HCT116 (cell line): ENCODE measurements around the gene FAM24B. TPM values are rescaled to one million over a fixed set of nuclear protein-coding genes. Genes with fewer than 3 reads are reported as not detected.

Experiments
- ATAC-seq: fragments of 200-7000 bp; cut with Tn5 transposase; 2 replicates; pipeline ENCODE4 v1.9.1; 2020; ENCODE audit warnings: mild to moderate bottlenecking, moderate library complexity
- BruUV-seq: library from RNA; stranded (reverse); fragments of 400-500 nt; replicated peaks from 2 replicates; lab custom pipeline; 2021; lab: Mats Ljungman, UMichigan
- CTCF ChIA-PET: fragments of 300-600 bp; sonication (Branson Sonifier 250); formaldehyde crosslinking; loops from one replicate; lab custom pipeline; 2021; ENCODE audit warnings: antibody characterized with exemption; lab: Charles Lee
- POLR2A ChIA-PET: fragments of 300-600, 350-600 bp; sonication (Branson Sonifier 250); formaldehyde crosslinking; loops from one replicate; lab custom pipeline; 2021; ENCODE audit warnings: antibody characterized with exemption; lab: Charles Lee
- RAD21 ChIA-PET, 2 experiments: fragments of 300-600 bp; sonication (Branson Sonifier 250); formaldehyde crosslinking; loops; one replicate each; lab custom pipeline; 2023; ENCODE audit warnings: low total read pairs in 2 of 2; ENCODE audit not compliant: uncharacterized antibody in 2 of 2, unreplicated experiment in 2 of 2, low non-redundant PET in 1 of 2; lab: Charles Lee
- DNase-seq: peaks from one replicate; pipeline ENCODE4 v3.0.0-alpha.2; 2010; ENCODE audit warnings: low read depth, low spot score
- H2AFZ ChIP-seq: fragments of 200-600 bp; shearing (Covaris generic), sonication (generic); 2 replicates; pipeline ENCODE4 v1.6.1; 2017; ENCODE audit warnings: low read depth, mixed run types, mixed read lengths, antibody characterized with exemption, low read length; ENCODE audit not compliant: poor library complexity, severe bottlenecking
- H3K27ac ChIP-seq: 2 replicates; pipeline ENCODE4 v1.5.1; 2012; ENCODE audit warnings: low read depth, low read length
- H3K27me3 ChIP-seq: fragments of 200-600 bp; sonication (generic); 2 replicates; pipeline ENCODE4 v1.6.1; 2016; ENCODE audit warnings: mixed run types, low read length, mixed read lengths; ENCODE audit not compliant: insufficient read depth
- H3K36me3 ChIP-seq, 2 experiments: fragments of 200-500 bp in 1 of 2; fragments of 200-600 bp in 1 of 2; sonication (Bioruptor generic) in 1 of 2; sonication (generic) in 1 of 2; 2 replicates each; pipeline versions ENCODE4 v1.5.1 to v1.6.1; 2014 to 2016; ENCODE audit warnings: low read length in 2 of 2, inconsistent platforms in 1 of 2, mixed read lengths in 1 of 2, mixed run types in 1 of 2; ENCODE audit not compliant: insufficient read depth in 2 of 2, control insufficient read depth in 1 of 2
- H3K4me1 ChIP-seq, 2 experiments: fragments of 200-600 bp in 1 of 2; sonication (generic) in 1 of 2; 2 replicates each; pipeline versions ENCODE4 v1.5.1 to v1.6.1; 2012 to 2017; ENCODE audit warnings: low read length in 2 of 2, inconsistent platforms in 1 of 2, mild to moderate bottlenecking in 1 of 2, mixed read lengths in 1 of 2, mixed run types in 1 of 2, moderate library complexity in 1 of 2; ENCODE audit not compliant: insufficient read depth in 2 of 2, control insufficient read depth in 1 of 2
- H3K4me2 ChIP-seq: fragments of 200-600 bp; sonication (generic); 2 replicates; pipeline ENCODE4 v1.6.1; 2017; ENCODE audit warnings: mixed run types, low read length, mixed read lengths
- H3K4me3 ChIP-seq, 2 experiments: fragments of 200-600 bp in 1 of 2; sonication (generic) in 1 of 2; replicated peaks in 1 of 2; 2 replicates each; pipeline ENCODE4 v1.5.1; 2011 to 2016; ENCODE audit warnings: low read length in 2 of 2, control low read depth in 1 of 2, low read depth in 1 of 2, mild to moderate bottlenecking in 1 of 2, mixed read lengths in 1 of 2, mixed run types in 1 of 2
- H3K79me2 ChIP-seq: fragments of 200-600 bp; sonication (generic); 2 replicates; pipeline ENCODE4 v1.6.1; 2017; ENCODE audit warnings: mild to moderate bottlenecking, mixed run types, low read length, moderate library complexity, mixed read lengths; ENCODE audit not compliant: insufficient read depth
- H3K9ac ChIP-seq: fragments of 200-600 bp; sonication (generic); 2 replicates; pipeline ENCODE4 v1.6.1; 2016; ENCODE audit warnings: low read length, mixed read lengths
- H3K9me2 ChIP-seq: fragments of 200-600 bp; sonication (generic), shearing (Covaris generic); 2 replicates; pipeline ENCODE4 v1.6.1; 2017; ENCODE audit warnings: mixed run types, mild to moderate bottlenecking, moderate library complexity; ENCODE audit not compliant: insufficient read depth
- H3K9me3 ChIP-seq, 2 experiments: fragments of 200-500 bp in 1 of 2; fragments of 200-600 bp in 1 of 2; sonication (Bioruptor generic) in 1 of 2; sonication (generic) in 1 of 2; 2 replicates each; pipeline ENCODE4 v1.6.1; 2014 to 2017; ENCODE audit warnings: low read length in 2 of 2, mixed read lengths in 2 of 2, inconsistent platforms in 1 of 2, low read depth in 1 of 2, mild to moderate bottlenecking in 1 of 2, mixed run types in 1 of 2, moderate library complexity in 1 of 2; ENCODE audit not compliant: control insufficient read depth in 1 of 2, insufficient read depth in 1 of 2
- H4K20me1 ChIP-seq: fragments of 200-600 bp; sonication (generic), shearing (Covaris generic); 2 replicates; pipeline ENCODE4 v1.6.1; 2017; ENCODE audit warnings: mixed run types, mild to moderate bottlenecking, moderate library complexity; ENCODE audit not compliant: insufficient read depth
- ATF3 ChIP-seq: IDR thresholded peaks from 2 replicates; pipeline ENCODE4 v1.6.1; 2012
- CEBPB ChIP-seq: IDR thresholded peaks from 2 replicates; pipeline ENCODE4 v1.6.1; 2012; ENCODE audit warnings: low read depth
- CTCF ChIP-seq, 3 experiments: fragments of 200-600 bp in 1 of 3; sonication (generic) in 1 of 3; IDR thresholded peaks in 2 of 3; conservative IDR thresholded peaks in 1 of 3; 2 replicates each; pipeline ENCODE4 v1.5.1; 2012 to 2017; ENCODE audit warnings: low read depth in 2 of 3, low read length in 2 of 3, antibody characterized with exemption in 1 of 3, borderline replicate concordance in 1 of 3, control low read depth in 1 of 3, mild to moderate bottlenecking in 1 of 3, mixed read lengths in 1 of 3, mixed run types in 1 of 3, moderate library complexity in 1 of 3; ENCODE audit not compliant: insufficient read depth in 1 of 3
- EGR1 ChIP-seq: IDR thresholded peaks from 2 replicates; pipeline ENCODE4 v1.6.1; 2012; ENCODE audit warnings: low read depth
- ELF1 ChIP-seq: IDR thresholded peaks from 2 replicates; pipeline ENCODE4 v1.6.1; 2012; ENCODE audit warnings: low read depth, borderline replicate concordance
- EZH2 ChIP-seq: fragments of 200-600 bp; sonication (generic); IDR thresholded peaks from 2 replicates; pipeline ENCODE4 v1.6.1; 2017; ENCODE audit warnings: antibody characterized with exemption, mixed run types
- EZH2phosphoT487 ChIP-seq: fragments of 200-600 bp; IDR thresholded peaks from 2 replicates; pipeline ENCODE4 v1.6.1; 2018; ENCODE audit warnings: antibody characterized with exemption, borderline replicate concordance
- JUND ChIP-seq: IDR thresholded peaks from 2 replicates; pipeline ENCODE4 v1.6.1; 2012
- MAX ChIP-seq: IDR thresholded peaks from 2 replicates; pipeline ENCODE4 v1.6.1; 2012
- POLR2AphosphoS5 ChIP-seq: IDR thresholded peaks from 2 replicates; pipeline ENCODE4 v1.6.1; 2011; ENCODE audit warnings: mild to moderate bottlenecking, low read depth, low read length, moderate library complexity
- RAD21 ChIP-seq: IDR thresholded peaks from 2 replicates; pipeline ENCODE4 v1.6.1; 2012; ENCODE audit warnings: low read depth, mild to moderate bottlenecking
- REST ChIP-seq: IDR thresholded peaks from 2 replicates; pipeline ENCODE4 v1.6.1; 2012; ENCODE audit warnings: low read depth
- SIN3A ChIP-seq: IDR thresholded peaks from 2 replicates; pipeline ENCODE4 v1.6.1; 2012; ENCODE audit warnings: low read depth
- SP1 ChIP-seq: IDR thresholded peaks from 2 replicates; pipeline ENCODE4 v1.6.1; 2012; ENCODE audit warnings: low read depth
- SRF ChIP-seq: IDR thresholded peaks from 2 replicates; pipeline ENCODE4 v1.6.1; 2012; ENCODE audit warnings: low read depth
- TCF7L2 ChIP-seq: IDR thresholded peaks from 2 replicates; pipeline ENCODE4 v1.7.0; 2011; ENCODE audit warnings: borderline replicate concordance, inconsistent platforms; ENCODE audit not compliant: insufficient read depth, insufficient read length; ENCODE audit errors: extremely low read depth
- YY1 ChIP-seq: IDR thresholded peaks from 2 replicates; pipeline ENCODE4 v1.6.1; 2011; ENCODE audit warnings: low read length, low read depth, moderate library complexity, mild to moderate bottlenecking; ENCODE audit not compliant: insufficient replicate concordance; ENCODE audit errors: extremely low read depth
- ZBTB33 ChIP-seq: IDR thresholded peaks from 2 replicates; pipeline ENCODE4 v1.6.1; 2011; ENCODE audit warnings: mild to moderate bottlenecking, low read length, moderate library complexity; ENCODE audit not compliant: insufficient replicate concordance; ENCODE audit errors: extremely low read depth
- ZFX ChIP-seq: fragments of 450-650 bp; IDR thresholded peaks from 2 replicates; pipeline ENCODE4 v1.6.1; 2017
- ZNF274 ChIP-seq: fragments of 200-500 bp; sonication (Bioruptor generic); IDR thresholded peaks from 2 replicates; pipeline ENCODE4 v1.6.1; 2014; ENCODE audit warnings: mild to moderate bottlenecking, low read depth, low read length, inconsistent platforms
- intact Hi-C: fragments of 100-400 bp; cut with micrococcal nuclease; formaldehyde crosslinking; loops from 2 replicates; pipeline ENCODE4 v1.10.0; 2022
- total RNA-seq: library from RNA; stranded (reverse); gene quantifications from one replicate; pipeline ENCODE4 v1.2.1, GENCODE V29; 2021; ENCODE audit not compliant: unreplicated experiment

The FAM24B gene
- total RNA-seq, 1 experiment from 2014 or later: 6.8 TPM

- Histone ChIP-seq H3K4me3 (no peak overlapping the region), H3K9me2 (no peaks in the 10 kb centered on the region), H3K36me3 (no peaks in the 10 kb centered on the region), H3K4me1 (peaks cover 0 to 6% of the 10 kb centered on the region in 2 experiments; a peak in 1 of 4 replicates), H4K20me1 (no peaks in the 10 kb centered on the region), H3K4me2 (no peak overlapping the region), H3K9me3 (no peaks in the 10 kb centered on the region), H2AFZ (no peak overlapping the region), H3K27me3 (peaks cover 14% of the 10 kb centered on the region; the same call in 1 of the 2 replicates), H3K79me2 (peaks cover 65% of the 10 kb centered on the region), H3K27ac (no peak overlapping the region), H3K9ac (no peak overlapping the region)
- ChIA-PET RAD21 (no interaction called here), POLR2A (no interaction called here), CTCF (no interaction called here)
- TF ChIP-seq ZFX (no peak), ELF1 (no peak), SRF (no peak), SIN3A (no peak), REST (no peak), TCF7L2 (no peak), RAD21 (no peak), SP1 (no peak), EZH2phosphoT487 (no peak), CEBPB (no peak), EZH2 (no peak), EGR1 (no peak), ATF3 (no peak), ZNF274 (no peak), JUND (no peak), POLR2AphosphoS5 (no peak), ZBTB33 (no peak), CTCF (IDR thresholded peaks at IDR 0.05 in 2 of 3, conservative IDR thresholded peaks at IDR 0.05 in 1 of 3; ENCODE audit: borderline replicate concordance in 1 of 3, insufficient read depth in 1 of 3, low read depth in 2 of 3, low read length in 2 of 3) (no peak), MAX (no peak), YY1 (no peak)
- DNase-seq (no peak), ATAC-seq (no peak)
- intact Hi-C loops: no loop called here
- BruUV-seq: no TSS peak
Observed at GRCh38 chr10:122876467-122876855, 2.9 kb downstream of the FAM24B start.
